ENCODE data around the gene MEFV. TPM values are rescaled to one million over a fixed set of nuclear protein-coding genes. Genes with fewer than 3 reads are reported as not detected.
"Not testable (repeated sequence)": the region's sequence is repeated elsewhere in the genome, so short reads cannot be mapped to it uniquely, and the experiment has no call there.

MEFV gene
- total RNA-seq, 1 experiment from 2014 or later = not detected

DNA sequence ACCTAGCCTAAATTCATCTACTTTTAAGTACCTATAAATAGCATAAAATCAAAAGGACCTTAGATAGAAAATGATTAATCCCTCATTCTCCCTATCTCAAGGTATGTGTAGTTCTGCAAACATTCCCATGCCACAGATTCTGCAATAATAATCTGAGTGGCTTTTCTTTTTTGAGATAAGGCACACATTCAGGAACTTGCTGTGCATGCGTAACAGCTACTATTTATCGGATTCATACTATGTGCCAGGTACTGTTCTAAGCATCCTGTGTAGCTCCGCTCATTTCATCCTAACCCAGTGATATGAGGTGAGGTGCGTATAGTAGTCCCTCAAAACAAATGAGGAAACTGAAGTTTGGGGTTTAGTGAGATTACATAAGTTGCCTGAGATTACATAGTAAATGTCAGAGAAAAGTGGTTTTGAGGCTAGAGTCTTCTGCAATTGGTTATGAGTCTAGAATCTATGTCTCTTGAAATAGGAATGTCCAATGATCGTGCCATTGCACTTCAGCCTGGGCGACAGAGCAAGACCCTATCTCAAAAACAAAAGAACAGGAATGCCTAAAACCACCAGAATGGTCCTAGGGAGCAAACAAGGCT lies 24.9 kb upstream of the MEFV start:
- no TSS peak for BruUV-seq (replicated peaks)
- CTCF ChIA-PET = interaction anchor here (0.5 kb wide), 1 partner anchor 152 kb away, joined by 5 read pairs; no protein-coding TSS in a partner anchor
- DNase-seq = no peak
- peaks cover 45% of the 10 kb centered on the region for H3K36me3 Mint-ChIP-seq (ENCODE audit: insufficient read depth, unreplicated experiment)
- H3K9me3 Mint-ChIP-seq (ENCODE audit: low read depth, unreplicated experiment) = no peaks in the 10 kb centered on the region
- intact Hi-C loops (cut with micrococcal nuclease; ENCODE audit: unreplicated experiment) = loop anchor here (10.0 kb wide), 1 partner anchor 223 kb away; the partner anchor contains the start of gene CLUAP1
- peaks cover 27% of the 10 kb centered on the region for H3K27me3 Mint-ChIP-seq (ENCODE audit: unreplicated experiment)
- H3K27ac Mint-ChIP-seq (ENCODE audit: unreplicated experiment) = no peak overlapping the region
- H3K4me1 Mint-ChIP-seq (ENCODE audit: low read depth, unreplicated experiment) = peaks cover 10% of the 10 kb centered on the region
- TF ChIP-seq, protein P1, sequence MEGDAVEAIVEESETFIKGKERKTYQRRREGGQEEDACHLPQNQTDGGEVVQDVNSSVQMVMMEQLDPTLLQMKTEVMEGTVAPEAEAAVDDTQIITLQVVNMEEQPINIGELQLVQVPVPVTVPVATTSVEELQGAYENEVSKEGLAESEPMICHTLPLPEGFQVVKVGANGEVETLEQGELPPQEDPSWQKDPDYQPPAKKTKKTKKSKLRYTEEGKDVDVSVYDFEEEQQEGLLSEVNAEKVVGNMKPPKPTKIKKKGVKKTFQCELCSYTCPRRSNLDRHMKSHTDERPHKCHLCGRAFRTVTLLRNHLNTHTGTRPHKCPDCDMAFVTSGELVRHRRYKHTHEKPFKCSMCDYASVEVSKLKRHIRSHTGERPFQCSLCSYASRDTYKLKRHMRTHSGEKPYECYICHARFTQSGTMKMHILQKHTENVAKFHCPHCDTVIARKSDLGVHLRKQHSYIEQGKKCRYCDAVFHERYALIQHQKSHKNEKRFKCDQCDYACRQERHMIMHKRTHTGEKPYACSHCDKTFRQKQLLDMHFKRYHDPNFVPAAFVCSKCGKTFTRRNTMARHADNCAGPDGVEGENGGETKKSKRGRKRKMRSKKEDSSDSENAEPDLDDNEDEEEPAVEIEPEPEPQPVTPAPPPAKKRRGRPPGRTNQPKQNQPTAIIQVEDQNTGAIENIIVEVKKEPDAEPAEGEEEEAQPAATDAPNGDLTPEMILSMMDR (IDR thresholded peaks at IDR 0.05; ENCODE audit: unreplicated experiment) = no peak
- peak overlapping the region; percentile 90 for H3K4me3 Mint-ChIP-seq (ENCODE audit: low read depth, unreplicated experiment)

DNA sequence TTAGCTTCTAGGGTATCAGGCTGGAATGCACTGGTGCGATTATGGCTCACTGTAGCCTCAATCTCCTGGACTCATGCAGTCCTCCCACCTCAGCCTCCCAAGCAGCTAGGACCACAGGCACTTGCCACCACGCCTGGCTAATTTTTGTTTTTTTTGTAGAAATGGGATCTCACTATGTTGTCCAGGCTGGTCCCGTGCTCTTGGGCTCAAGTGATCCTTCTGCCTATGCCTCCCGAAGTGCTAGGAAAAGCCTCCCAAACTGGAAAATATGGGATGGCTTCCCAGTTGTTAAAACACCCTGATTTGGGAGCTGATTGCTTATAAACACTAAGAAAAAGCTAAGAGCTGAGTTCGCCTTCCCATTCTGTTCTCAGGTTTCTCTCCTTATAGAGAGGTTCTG lies 20.2 kb upstream of the MEFV start:
- intact Hi-C loops (cut with micrococcal nuclease; ENCODE audit: unreplicated experiment) = no loop called here
- no TSS peak for BruUV-seq (replicated peaks)
- H3K4me1 Mint-ChIP-seq (ENCODE audit: low read depth, unreplicated experiment) = no peaks in the 10 kb centered on the region
- no peak overlapping the region for H3K4me3 Mint-ChIP-seq (ENCODE audit: low read depth, unreplicated experiment)
- CTCF ChIA-PET = no interaction called here
- H3K9me3 Mint-ChIP-seq (ENCODE audit: low read depth, unreplicated experiment) = no peaks in the 10 kb centered on the region
- H3K36me3 Mint-ChIP-seq (ENCODE audit: insufficient read depth, unreplicated experiment) = no peaks in the 10 kb centered on the region
- no peak overlapping the region for H3K27ac Mint-ChIP-seq (ENCODE audit: unreplicated experiment)
- no peak for DNase-seq
- H3K27me3 Mint-ChIP-seq (ENCODE audit: unreplicated experiment) = peaks cover 54% of the 10 kb centered on the region
- TF ChIP-seq, protein P1 (IDR thresholded peaks at IDR 0.05; ENCODE audit: unreplicated experiment) = no peak

DNA sequence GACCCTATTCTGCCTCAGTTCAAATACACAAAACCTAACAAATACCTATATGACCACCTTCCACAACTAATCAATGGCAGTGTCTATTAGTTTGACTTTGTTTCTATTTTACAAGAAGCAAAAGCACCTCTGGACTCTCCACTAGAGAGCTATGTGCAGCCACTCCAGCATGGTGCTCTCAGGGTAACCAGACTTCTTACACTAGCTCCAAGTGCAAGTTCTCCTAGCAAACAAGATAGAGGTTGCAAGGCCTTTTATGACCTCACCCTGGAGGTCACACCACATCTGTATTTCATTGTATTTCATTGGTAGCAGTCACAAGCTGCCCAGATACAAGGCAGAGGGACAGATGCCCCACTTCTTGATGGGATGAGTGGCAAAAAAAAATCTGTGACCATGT lies 18.5 kb upstream of the MEFV start:
- intact Hi-C loops (cut with micrococcal nuclease; ENCODE audit: unreplicated experiment) = no loop called here
- Mint-ChIP-seq H3K4me1 (ENCODE audit: low read depth, unreplicated experiment) (no peaks in the 10 kb centered on the region), H3K4me3 (ENCODE audit: low read depth, unreplicated experiment) (no peak overlapping the region), H3K9me3 (ENCODE audit: low read depth, unreplicated experiment) (peaks cover 2% of the 10 kb centered on the region), H3K27ac (ENCODE audit: unreplicated experiment) (no peak overlapping the region), H3K27me3 (ENCODE audit: unreplicated experiment) (peaks cover 54% of the 10 kb centered on the region), H3K36me3 (ENCODE audit: insufficient read depth, unreplicated experiment) (no peaks in the 10 kb centered on the region)
- BruUV-seq (replicated peaks) = no TSS peak
- CTCF ChIA-PET = no interaction called here
- TF ChIP-seq, protein P1 (IDR thresholded peaks at IDR 0.05; ENCODE audit: unreplicated experiment) = no peak
- DNase-seq = no peak

DNA sequence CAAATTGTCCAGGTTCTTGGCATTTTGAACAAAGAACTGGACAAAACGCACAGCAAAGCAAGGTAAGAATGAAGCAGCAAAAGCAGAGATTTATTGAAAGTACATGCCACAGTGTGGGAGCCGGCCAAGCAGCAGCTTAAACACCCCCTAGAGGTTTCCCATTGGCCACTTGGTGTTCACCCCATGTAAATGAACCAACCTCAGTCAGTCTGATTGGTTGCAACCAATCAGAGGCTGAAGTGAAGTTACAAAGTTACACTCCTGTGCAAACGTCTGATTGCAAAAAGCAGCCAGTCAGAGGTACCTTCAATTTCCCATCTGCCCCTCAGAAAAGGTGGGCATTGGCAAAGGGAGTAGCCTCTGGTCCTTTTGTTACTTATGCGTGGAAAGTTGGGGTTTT lies 18.1 kb upstream of the MEFV start:
- Mint-ChIP-seq H3K36me3 (ENCODE audit: insufficient read depth, unreplicated experiment) (no peaks in the 10 kb centered on the region), H3K4me1 (ENCODE audit: low read depth, unreplicated experiment) (no peaks in the 10 kb centered on the region), H3K27me3 (ENCODE audit: unreplicated experiment) (peaks cover 54% of the 10 kb centered on the region), H3K27ac (ENCODE audit: unreplicated experiment) (no peak overlapping the region), H3K9me3 (ENCODE audit: low read depth, unreplicated experiment) (peaks cover 3% of the 10 kb centered on the region), H3K4me3 (ENCODE audit: low read depth, unreplicated experiment) (no peak overlapping the region)
- CTCF ChIA-PET = no interaction called here
- TF ChIP-seq, protein P1 (IDR thresholded peaks at IDR 0.05; ENCODE audit: unreplicated experiment) = no peak
- DNase-seq = no peak
- intact Hi-C loops (cut with micrococcal nuclease; ENCODE audit: unreplicated experiment) = no loop called here
- no TSS peak for BruUV-seq (replicated peaks)

DNA sequence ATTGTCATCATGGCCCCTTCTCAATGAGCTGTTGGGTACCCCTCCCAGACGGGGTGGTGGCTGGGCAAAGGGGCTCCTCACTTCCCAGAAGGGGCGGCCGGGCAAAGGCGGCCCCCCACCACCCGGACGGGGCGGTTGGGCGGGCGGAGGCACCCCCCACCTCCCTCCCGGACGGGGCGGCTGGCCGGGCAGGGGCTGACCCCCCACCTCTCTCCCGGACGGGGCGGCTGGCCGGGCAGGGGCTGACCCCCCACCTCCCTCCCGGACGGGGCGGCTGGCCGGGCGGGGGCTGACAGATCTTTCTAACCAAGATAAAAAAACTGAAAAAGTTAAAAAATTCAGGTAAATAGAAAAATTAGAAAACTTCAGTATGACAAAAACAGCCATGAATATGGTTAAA lies 14.8 kb upstream of the MEFV start:
- H3K4me1 Mint-ChIP-seq (ENCODE audit: low read depth, unreplicated experiment); H3K4me3 Mint-ChIP-seq (ENCODE audit: low read depth, unreplicated experiment); H3K27ac Mint-ChIP-seq (ENCODE audit: unreplicated experiment); H3K9me3 Mint-ChIP-seq (ENCODE audit: low read depth, unreplicated experiment); intact Hi-C loops (cut with micrococcal nuclease; ENCODE audit: unreplicated experiment); DNase-seq; H3K36me3 Mint-ChIP-seq (ENCODE audit: insufficient read depth, unreplicated experiment); BruUV-seq (replicated peaks): not testable (repeated sequence)
- CTCF ChIA-PET = interaction anchor here (1.1 kb wide), 1 partner anchor 11 kb away, joined by 3 read pairs; no protein-coding TSS in a partner anchor
- peaks cover 26% of the 10 kb centered on the region for H3K27me3 Mint-ChIP-seq (ENCODE audit: unreplicated experiment)

DNA sequence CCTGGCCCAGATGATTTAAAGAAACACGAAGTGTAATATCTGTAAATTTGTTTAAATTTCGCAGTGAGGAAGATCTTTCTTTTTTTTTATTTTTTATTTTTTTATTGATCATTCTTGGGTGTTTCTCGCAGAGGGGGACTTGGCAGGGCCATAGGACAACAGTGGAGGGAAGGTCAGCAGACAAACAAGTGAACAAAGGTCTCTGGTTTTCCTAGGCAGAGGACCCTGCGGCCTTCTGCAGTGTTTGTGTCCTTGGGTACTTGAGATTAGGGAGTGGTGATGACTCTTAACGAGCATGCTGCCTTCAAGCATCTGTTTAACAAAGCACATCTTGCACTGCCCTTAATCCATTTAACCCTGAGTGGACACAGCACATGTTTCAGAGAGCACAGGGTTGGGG lies 14.3 kb upstream of the MEFV start:
- intact Hi-C loops (cut with micrococcal nuclease; ENCODE audit: unreplicated experiment); H3K36me3 Mint-ChIP-seq (ENCODE audit: insufficient read depth, unreplicated experiment); BruUV-seq (replicated peaks); H3K4me3 Mint-ChIP-seq (ENCODE audit: low read depth, unreplicated experiment); H3K27ac Mint-ChIP-seq (ENCODE audit: unreplicated experiment); DNase-seq; H3K9me3 Mint-ChIP-seq (ENCODE audit: low read depth, unreplicated experiment); H3K4me1 Mint-ChIP-seq (ENCODE audit: low read depth, unreplicated experiment): not testable (repeated sequence)
- CTCF ChIA-PET = interaction anchor here (0.6 kb wide), 1 partner anchor 377 kb away, joined by 5 read pairs; no protein-coding TSS in a partner anchor
- peaks cover 21% of the 10 kb centered on the region for H3K27me3 Mint-ChIP-seq (ENCODE audit: unreplicated experiment)

Measured in Calu3 (cell line).